ENCODE results near the gene TTI1.

Gene TTI1

DNA sequence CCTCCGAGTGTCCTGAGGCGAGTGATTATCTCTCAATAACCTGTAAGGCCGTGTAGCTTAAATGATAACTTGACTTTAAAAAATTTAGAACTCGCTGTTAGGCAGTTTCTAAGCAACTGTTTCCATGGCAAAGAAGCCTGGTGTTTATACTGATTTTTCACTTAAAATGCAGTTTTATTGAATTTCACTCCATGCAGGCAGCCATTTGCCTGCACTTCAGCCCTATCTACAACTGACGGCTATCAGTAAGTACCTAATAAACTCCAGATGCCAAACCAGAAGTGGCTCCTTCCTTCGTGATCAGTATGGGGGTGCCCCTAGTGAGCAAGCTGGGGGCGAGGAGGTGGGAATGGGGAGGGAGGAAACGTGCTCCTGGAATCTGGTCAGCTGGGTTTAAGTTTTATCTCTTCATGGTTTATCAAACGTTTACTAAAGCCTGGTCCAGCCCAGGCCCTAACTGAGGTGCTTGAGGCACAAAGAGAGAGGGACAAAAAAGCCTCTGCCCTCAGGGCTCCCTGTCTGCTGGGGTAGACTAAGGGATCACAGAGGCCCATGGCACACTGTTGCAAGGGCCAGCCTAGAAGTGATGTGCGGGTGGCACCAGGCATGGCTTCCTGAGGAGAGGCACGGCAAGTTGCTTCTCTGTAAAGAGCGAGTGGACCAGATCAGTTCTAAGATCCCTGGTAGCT lies 45.5 kb downstream of the TTI1 start:
- no peak for DNase-seq (ENCODE audit: low read depth in 2 of 2)

DNA sequence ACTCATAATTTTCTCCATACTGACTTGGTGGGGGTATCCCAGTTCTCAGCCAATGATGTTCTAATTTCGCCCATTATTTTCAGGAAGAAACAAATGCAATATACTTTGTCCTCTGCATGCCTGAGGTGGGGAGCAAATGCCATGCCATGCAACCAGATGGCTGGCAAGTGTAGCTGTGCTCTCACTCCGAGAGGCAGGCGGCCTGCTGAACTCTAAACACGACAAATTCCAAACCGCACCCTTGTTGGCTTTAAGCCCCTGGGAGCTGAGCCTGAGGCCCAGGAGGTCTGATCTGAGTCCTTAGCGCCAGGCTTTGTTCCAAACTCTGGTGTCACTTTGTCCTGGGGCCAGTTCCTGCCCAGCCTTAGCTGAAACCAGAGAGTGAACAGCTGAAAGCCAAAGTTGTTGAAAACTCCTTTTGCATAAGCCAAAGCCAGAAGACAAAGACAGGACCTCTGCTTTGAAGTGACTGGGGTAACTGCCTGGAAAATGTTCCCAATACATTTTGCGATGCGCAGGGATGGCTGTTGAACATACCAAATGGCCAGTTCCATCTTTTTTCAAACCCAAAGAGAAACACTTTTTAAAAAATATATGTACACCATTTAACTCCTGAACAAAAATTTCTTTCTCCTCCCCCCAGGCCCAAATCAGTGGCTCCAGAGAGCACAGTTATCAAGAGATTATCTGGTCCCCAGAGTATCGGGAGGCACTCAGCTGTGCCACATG lies 46.2 kb downstream of the TTI1 start:
- no peak for DNase-seq (ENCODE audit: low read depth in 2 of 2)

DNA sequence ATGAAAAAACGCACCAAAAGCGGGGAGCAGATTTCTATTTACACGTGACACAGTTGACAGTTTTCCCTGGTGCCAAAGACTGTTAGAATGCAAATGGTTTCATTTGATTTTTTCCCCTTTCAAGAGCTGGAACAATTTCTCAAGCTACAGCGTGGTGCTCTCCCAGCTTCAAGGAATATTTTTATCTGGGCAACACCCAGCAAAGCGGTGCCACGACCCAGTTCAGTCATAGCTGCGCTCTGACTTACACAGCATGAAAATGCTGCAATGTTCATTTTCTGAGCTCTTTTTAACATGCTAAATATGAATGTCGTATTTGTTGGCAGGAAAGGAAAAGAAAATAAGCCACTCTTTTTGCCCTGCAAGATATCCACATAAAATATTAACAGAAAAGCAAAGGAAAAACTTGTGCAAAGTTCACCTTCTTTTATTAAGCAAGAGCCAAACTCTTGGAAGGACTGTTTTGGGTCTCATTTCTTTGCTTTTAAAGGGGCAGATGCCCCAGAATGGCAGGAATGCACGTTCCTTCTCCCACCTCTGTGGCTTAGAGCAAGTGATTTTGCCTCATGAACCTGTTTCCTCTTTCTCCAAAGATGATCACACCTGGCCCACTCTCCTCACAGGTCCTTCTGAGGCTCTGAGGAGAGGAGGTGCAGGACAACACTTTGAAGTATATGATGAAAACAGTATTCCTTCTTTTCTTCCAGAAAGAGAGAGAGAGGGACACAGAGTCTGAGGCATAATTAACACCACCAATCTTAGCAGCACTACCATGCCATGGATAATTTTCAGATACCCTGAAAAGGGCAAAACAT lies 47.0 kb downstream of the TTI1 start:
- DNase-seq (ENCODE audit: low read depth in 2 of 2), result no peak

DNA sequence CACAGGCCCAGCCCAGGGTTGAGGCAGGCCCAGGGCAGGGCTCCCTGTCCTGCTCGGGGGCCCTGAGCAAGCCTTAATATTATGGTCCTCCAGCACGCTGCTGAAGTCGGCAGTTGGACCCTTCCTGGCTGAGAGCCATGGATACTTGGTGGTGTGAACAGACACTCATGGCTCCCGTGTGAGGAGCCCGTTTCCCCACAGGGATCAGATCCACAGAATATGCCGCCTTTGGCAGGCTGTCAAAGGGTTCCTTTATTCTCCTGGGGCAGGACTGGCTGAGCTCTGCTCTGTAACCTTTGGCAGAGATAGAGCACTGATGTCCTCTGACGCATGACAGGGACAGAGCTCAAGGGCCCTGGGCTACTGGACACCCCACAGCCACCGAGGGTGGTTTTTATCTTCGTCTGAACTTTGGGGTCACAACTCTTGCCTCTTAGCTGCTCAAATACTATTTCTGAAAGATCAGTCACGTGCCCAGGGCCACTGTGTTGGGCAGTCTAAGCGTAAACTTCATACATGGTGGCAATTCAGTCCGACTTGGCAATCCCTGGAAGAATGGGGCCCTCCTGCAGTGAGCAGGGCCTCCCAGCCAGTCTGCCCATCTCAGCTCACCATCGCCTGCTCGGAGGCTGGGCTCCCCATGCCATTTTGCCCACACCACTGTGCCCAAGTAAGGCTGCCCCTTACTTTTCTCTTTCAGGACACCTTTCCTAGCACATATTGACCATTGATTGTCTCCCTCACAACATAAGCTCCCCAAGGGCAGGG lies 49.1 kb downstream of the TTI1 start:
- DNase-seq (ENCODE audit: low read depth in 2 of 2), result no peak

DNA sequence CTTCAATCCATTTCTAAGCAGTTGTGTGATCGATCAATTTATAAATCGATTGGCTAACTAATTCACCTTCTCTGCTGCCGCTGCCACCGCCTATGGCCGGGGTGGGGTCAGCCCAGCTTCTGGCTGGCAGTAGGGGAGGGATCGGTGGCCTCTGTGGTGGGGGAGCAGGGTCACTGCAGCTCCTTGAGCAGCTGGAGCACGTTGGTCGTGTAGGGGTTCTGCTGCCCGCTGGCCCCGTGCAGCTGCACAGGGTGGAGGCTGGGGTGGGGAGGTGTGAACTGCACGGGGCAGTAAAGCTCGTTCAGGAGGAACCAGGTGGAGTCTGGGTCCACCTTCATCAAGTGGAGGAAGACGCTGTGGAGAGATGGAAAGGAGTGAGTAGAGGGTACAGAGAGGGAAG lies 50.0 kb downstream of the TTI1 start:
- no peak for DNase-seq (ENCODE audit: low read depth in 2 of 2)

DNA sequence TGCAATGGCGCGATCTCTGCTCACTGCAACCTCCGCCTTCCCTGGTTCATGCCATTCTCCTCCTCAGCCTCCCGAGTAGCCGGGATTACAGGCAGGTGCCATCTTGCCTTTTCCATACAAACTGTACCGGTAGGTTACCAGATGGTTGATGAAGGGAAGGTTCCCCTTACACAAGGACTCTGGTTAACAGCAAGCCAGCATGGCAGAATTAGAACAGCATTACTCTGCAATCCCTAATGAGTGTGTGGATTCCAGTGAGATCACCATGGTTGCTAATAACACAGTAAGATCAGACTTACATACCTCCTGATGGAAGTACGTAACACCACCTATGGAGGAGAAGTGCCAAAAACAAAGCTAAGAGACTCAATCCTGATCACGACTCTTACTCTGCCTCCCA lies 51.7 kb downstream of the TTI1 start:
- no peak for DNase-seq (ENCODE audit: low read depth in 2 of 2)

DNA sequence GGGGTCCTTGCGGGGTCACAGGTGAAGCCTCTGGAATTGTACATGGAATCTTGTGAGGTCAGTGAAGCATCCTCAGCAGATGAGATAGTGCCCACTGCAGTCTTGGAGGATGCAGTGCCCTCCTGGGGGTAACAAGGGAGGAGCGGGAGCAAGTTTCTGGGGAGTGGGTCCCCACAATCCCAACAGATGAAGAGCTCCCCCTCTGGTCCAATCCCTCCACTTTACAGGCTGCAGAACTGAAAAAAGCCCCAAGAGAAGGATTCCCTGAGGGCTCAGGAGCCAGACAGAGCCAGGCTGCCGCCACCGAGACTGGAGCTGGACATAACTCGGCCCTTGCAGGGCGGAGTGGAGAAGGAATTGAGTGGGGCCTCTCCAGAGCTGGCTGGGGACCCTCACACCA lies 52.4 kb downstream of the TTI1 start:
- no peak for DNase-seq (ENCODE audit: low read depth in 2 of 2)

DNA sequence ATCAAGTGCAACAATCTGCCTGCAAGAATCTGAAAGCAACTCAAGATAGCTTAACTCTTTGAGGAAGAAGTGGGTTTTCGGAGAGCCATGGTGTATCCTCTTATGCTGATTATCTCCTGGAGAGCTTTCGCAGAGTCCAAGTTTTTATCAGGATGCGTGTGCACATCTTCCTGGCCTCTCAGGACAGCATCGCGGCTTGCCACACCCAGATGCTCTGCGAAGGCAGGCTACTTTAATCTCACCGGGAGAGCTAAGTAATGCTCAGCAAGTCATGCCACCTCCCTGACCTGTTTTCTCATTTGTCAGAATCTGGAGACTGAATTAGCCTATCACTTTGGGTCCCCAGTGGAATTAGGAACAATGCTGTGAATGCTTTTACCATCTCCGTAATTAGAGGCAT lies 52.9 kb downstream of the TTI1 start:
- no peak for DNase-seq (ENCODE audit: low read depth in 2 of 2)

DNA sequence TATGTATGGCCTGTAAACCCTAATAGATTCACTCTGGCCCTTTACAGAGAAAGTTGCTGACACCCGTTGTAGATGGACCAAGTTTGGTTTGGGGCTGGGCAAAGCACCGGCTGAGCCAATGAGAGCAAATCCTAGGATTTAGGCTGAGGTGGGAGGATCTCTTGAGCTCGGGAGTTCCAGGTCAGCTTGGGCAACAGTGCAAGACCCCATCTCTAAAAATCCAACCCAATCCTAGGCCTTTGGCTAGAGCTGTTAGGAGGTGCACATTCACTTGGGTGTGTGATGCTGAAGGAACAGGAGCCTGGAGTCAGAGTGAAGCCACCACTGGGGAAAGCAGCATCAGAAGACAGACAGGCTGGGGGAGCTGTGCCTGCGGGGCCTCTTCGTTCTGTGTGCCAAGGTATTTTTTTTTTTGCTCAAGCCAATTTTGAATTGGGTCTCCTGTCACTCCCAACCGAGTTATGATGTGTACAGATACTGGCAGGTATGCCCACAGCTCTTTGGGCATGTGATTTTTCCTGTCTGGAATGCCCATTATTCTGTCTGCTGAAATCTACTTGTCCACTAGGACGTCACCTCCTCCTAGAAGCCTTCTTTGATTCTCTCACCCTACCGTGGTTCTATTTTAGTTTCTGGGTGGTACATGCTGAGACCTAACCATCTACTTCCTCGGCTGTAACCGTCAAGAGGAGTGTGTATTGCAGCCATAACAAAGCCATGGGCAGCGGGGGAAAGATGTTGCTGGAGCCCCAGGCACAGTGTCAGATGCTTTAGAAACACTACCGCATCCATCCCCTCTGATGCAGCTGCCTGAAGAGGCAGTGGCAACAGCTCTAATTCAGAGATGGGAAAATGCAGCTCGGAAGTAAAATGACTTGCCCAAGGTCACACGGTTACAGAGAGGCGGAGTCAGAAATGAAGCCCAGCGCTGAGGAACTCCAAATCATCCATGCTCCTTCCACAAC lies 54.0 kb downstream of the TTI1 start:
- DNase-seq (ENCODE audit: low read depth in 2 of 2), result no peak

DNA sequence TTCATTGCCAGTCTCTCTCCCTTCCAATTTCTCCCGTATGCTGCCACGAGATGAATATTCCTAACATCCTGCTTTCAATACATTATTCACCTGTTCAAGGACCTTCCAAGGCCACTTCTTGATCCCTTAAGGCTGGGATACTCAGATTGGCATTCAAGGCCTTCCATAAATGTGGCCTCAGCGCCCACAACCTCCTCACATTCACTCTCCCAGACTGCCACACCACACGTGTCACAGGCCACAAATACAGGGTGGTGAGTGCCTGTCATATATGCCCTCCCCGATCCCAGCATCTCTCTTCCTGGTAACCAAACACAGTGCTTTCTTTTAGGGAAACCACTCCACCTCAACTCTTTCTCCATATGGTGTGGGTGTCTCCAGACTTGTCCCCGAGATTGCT lies 55.5 kb downstream of the TTI1 start:
- DNase-seq (ENCODE audit: low read depth in 2 of 2), result no peak

DNA sequence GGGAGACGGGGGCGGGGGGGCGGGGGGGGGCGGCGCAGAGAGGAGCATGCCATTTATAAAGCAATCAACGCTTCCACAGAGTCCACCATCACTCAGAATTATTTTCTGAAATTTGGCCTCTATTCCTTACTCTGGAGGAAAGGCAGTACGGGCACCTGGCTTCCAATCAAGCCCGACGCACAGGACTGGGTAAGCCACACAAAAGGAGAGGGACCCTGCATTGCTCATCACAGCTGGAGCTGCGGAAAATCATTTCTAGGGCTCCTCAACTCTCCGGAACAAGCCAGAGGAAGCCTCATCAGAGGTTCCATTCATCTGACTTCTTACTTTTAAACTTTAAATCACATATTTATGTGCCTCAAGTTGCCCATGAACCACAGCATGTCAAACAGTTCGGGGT lies 55.9 kb downstream of the TTI1 start:
- DNase-seq (ENCODE audit: low read depth in 2 of 2), result no peak

DNA sequence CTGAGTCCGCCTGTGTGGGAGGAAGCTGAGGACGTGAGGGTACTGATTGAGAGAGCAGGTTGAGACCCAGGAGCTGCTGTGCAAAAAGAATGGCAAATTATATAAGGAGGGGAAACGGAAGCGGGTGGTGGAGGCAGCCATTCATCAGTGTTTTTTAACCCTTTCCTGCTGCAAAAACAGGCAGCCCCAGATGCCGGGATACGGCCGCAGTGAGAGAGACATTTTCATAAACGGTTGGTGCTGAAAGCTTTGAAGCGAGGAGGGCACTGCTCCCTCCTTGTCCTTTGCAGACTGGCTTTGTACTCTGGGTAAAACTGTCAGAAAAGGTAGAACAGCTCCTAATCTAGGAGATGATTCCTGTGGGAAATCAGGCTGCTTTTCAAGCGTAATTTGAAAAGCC lies 56.4 kb downstream of the TTI1 start:
- no peak for DNase-seq (ENCODE audit: low read depth in 2 of 2)

DNA sequence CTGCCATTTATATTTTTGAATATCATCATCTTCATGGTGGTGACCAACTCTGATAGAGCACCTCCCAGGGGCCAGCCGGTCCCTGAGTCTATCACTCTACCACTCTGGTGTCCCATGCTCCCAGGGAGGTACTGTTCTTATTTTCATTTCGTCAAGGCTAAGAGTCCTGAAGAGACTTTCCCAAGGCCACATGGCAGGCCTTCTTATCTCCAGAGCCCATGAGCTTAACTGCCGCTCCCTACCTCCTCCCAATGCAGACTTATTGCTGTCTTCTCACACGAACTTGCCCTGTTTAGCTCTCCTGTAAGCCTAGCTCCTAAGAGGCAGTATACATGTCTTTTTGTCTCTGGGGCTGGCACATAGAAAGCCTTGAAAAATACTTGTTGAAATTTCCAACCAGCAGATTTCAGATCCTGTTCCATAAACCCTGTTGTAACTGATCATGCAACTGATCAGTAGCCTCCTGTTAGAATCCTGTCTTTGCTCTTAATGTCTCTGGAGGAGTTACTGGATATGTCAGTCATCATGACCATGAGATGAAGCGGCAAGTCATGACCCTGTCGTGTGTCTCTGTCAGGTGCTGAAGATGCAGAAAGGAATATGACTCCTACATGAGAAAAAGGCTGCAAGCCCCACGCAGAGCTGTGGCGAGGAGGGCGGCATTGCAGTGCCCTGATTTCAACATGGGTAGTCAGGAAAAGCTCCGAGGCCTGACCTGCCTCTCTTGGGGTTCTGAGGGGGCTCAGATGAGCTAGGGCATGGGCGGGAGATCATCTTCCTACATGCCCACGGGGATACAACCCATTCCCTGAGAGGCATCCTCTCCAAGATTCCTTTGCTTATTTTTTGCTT lies 60.0 kb downstream of the TTI1 start:
- no peak for DNase-seq (ENCODE audit: low read depth in 2 of 2)

DNA sequence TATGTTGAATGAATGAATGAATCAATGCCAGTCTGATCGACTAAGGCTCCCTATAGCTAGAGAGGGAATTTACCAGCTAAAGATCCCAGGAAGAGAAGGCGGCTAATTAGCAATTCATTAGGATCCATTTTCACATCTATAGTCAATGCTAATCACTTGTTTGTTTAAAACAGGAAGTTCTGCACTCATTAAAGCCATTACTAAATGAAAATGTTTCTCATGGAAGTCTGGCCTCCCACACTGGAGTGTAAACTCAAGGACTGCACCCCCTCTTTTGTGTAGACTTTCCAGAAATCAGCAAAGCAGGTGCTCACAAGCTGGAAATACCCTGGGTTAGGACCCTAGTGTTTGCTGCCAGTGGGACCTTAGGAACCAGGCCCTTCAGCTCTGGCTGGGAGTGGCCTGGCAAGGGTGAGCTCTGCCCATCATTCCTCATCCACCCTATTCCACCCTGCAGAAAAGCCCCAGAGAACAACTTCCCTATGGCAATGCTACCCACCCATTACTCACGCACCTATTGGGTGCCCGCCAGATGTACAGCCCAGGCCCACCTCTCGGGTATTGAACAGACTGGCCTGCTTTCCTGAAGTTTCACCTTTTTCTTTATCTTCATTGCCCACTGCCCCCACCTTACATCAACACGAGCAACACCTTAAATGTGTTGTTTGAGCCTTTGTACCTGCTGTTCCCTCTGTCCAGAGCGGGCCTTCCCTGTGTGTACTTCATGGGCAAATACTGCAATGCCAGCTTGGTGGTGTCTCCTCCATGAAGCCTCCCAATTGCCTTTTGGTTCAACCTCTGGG lies 60.8 kb downstream of the TTI1 start:
- no peak for DNase-seq (ENCODE audit: low read depth in 2 of 2)

DNA sequence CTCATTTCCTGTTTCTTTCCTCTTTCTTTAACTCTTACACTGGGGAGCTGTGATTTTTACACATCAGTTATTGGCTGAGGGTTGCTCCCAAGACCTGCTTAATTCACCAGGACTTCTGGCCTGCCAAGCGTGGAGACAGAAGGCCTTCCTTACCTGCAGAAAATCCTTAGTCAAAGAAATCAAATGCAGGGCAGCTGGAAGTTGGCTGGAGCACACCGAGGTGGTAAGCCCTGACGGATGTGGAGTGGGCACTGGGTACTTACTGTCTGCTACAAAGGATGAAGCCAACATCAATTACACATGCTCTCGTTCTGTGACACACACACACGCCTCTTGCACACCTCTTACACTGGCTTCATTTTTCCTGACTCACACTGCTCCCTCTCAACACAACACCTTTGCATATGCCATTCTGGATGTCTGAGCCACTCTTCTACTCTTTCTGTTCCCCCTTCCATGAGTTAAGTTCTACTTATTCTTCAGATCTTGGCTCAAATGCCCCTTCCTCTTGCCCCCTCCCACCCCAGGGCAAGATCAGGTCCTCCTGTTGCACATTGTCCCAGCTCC lies 61.6 kb downstream of the TTI1 start:
- DNase-seq (ENCODE audit: low read depth in 2 of 2), result no peak

DNA sequence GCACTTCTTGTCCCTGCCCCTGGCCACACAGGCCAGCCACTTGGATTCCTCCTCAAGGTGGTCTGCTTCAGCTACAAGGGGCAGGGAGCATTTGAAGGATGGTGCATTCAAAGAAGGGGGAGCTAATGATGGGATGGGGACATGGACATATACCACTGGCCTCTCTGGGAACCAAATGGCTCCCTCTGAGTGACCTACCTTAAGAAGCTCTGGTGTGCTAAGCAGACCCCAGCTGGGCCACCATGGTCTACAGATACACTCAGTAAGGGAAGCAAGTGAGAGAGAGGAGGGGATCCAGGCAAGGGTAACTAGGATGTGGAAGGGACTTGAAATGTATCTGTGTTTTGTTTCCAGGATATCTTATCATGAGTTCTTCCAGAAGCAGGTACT lies 62.4 kb downstream of the TTI1 start:
- no peak for DNase-seq (ENCODE audit: low read depth in 2 of 2)

DNA sequence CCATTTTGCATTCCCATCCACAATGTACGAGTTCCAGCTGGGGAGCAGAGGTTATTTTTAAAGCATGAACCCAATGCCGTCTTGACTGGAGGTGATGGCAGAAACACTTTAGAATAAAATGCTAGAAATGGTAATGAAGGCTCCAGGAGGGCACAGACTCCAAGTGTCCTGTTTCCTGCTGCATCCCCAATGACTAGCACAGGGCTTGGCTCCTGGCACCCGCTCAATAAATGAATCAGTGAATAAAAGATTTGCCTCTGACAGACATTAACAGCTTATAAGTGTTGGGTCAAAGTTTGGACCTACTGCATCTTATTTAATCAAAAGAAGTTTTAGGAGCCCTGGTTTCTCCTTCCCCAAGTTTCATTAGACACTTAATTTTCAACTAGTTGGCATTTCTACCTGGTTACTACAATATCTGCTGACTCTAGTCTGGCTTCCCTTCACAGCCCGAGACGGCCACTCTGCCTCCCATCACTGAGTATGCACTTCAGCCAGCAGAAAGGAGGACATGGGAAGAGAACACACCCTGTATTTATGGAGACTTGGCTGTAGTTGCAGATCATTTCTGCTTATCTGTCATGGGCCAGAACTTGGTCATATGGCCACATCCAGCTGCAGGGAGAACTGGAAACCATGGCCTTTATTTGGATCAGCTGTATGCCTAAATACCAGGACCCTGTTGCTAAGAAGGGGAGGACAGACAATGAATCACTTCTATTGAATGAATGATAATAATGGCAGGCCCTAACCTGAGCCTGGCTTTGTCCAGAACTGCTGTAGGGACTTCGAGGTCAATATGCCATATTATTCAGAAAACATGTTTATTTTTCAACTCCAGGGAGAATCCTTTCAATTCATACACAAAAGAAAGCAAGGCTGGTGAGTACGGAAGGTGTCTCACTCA lies 63.1 kb downstream of the TTI1 start:
- DNase-seq (ENCODE audit: low read depth in 2 of 2), result no peak
